ENCODE measurements around the gene TMEM219. TPM values are rescaled to one million over a fixed set of nuclear protein-coding genes. Genes with fewer than 3 reads are reported as not detected.
A peak's percentile ranks its signal among the peaks of the same experiment; 100 is the strongest.

TMEM219 gene
- polyA plus RNA-seq, 1 of the 3 experiments (the other 2 are of a cell fraction): 101 TPM

GRCh38 chr16:30004424-30004776 lies 42.5 kb downstream of the TMEM219 start:
- Histone ChIP-seq H4K20me1 (ENCODE audit: insufficient read depth) (no peaks in the 10 kb centered on the region), H3K9me3 (no peaks in the 10 kb centered on the region), H3K36me3 (replicated peaks in 1 of 2; ENCODE audit: control insufficient read depth in 1 of 2, insufficient read depth in 2 of 2, low read length in 1 of 2) (peaks cover 3 to 14% of the 10 kb centered on the region in 2 experiments), H3K27ac (ENCODE audit: low read depth in 2 of 2, low read length in 1 of 2) (no peak overlapping the region), H3K9me2 (no peaks in the 10 kb centered on the region), H3K4me3 (ENCODE audit: low read depth in 2 of 2, low read length in 1 of 2) (no peak overlapping the region), H3K27me3 (ENCODE audit: insufficient read depth) (no peaks in the 10 kb centered on the region), H3K79me2 (ENCODE audit: insufficient read depth) (no peaks in the 10 kb centered on the region; the same call in 1 of the 2 replicates), H3F3A (replicated peaks; ENCODE audit: insufficient read depth) (no peaks in the 10 kb centered on the region), H3K9ac (no peak overlapping the region), H3K4me1 (ENCODE audit: control insufficient read depth in 1 of 2, insufficient read depth in 2 of 2, low read depth in 1 of 2, low read length in 1 of 2) (no peaks in the 10 kb centered on the region), H2AFZ (ENCODE audit: low read depth) (no peak overlapping the region), H3K4me2 (no peak overlapping the region)
- peak; percentile 49 for DNase-seq
- no CpG with 5 or more reads among the region's 19 CpGs for WGBS (ENCODE audit: low lambda C conversion rate)
- no peak for TF ChIP-seq NRF1 (IDR thresholded peaks at IDR 0.05; ENCODE audit: low read depth, low read length)
- TF ChIP-seq RAD21 (IDR thresholded peaks at IDR 0.05; ENCODE audit: low read length): no peak
- no peak for TF ChIP-seq GATA2 (CRISPR knock-in tag; IDR thresholded peaks at IDR 0.05)
- no peak for TF ChIP-seq USF1 (IDR thresholded peaks at IDR 0.05; ENCODE audit: borderline replicate concordance, low read depth)
- TF ChIP-seq RXRA (IDR thresholded peaks at IDR 0.05; ENCODE audit: borderline replicate concordance, low read depth): no peak
- ChIA-PET CTCF (interaction anchor here (0.9 to 4.7 kb wide), 9 partner anchors 27 to 185 kb away, joined by 3 to 41 read pairs (median 4); partner anchors contain the start of genes SEZ6L2, TAOK2 and TLCD3B), POLR2A (no interaction called here)

GRCh38 chr16:30004811-30005242 lies 42.9 kb downstream of the TMEM219 start:
- Histone ChIP-seq H4K20me1 (ENCODE audit: insufficient read depth) (no peaks in the 10 kb centered on the region), H3K4me2 (no peak overlapping the region), H3K27me3 (ENCODE audit: insufficient read depth) (no peaks in the 10 kb centered on the region), H2AFZ (ENCODE audit: low read depth) (no peak overlapping the region), H3K4me3 (ENCODE audit: low read depth in 2 of 2, low read length in 1 of 2) (no peak overlapping the region), H3K27ac (ENCODE audit: low read depth in 2 of 2, low read length in 1 of 2) (no peak overlapping the region), H3K79me2 (ENCODE audit: insufficient read depth) (no peaks in the 10 kb centered on the region; the same call in 1 of the 2 replicates), H3K9me2 (no peaks in the 10 kb centered on the region), H3K9me3 (no peaks in the 10 kb centered on the region), H3K4me1 (ENCODE audit: control insufficient read depth in 1 of 2, insufficient read depth in 2 of 2, low read depth in 1 of 2, low read length in 1 of 2) (no peaks in the 10 kb centered on the region), H3K36me3 (replicated peaks in 1 of 2; ENCODE audit: control insufficient read depth in 1 of 2, insufficient read depth in 2 of 2, low read length in 1 of 2) (peaks cover 0 to 14% of the 10 kb centered on the region in 2 experiments), H3F3A (replicated peaks; ENCODE audit: insufficient read depth) (no peaks in the 10 kb centered on the region), H3K9ac (no peak overlapping the region)
- peak; percentile 46 for DNase-seq
- WGBS (ENCODE audit: low lambda C conversion rate): 63% methylated on average over 4 of the region's 11 CpGs
- CTCF ChIA-PET: interaction anchor here (0.9 to 4.7 kb wide), 20 partner anchors 8 to 185 kb away, joined by 3 to 41 read pairs (median 4); partner anchors contain the start of genes INO80E, SEZ6L2, TAOK2 and TMEM219
- POLR2A ChIA-PET: interaction anchor here (0.6 kb wide), 1 partner anchor 208 kb away, joined by 5 read pairs; no protein-coding TSS in a partner anchor
- TF ChIP-seq RAD21 (IDR thresholded peaks at IDR 0.05; ENCODE audit: low read length) (no peak), YY1 (IDR thresholded peaks at IDR 0.05; ENCODE audit: low read depth) (no peak), FOXJ3 (CRISPR knock-in tag; IDR thresholded peaks at IDR 0.05) (no peak), MXI1 (IDR thresholded peaks at IDR 0.05; ENCODE audit: low read depth, low read length) (no peak), MEF2A (IDR thresholded peaks at IDR 0.05; ENCODE audit: borderline replicate concordance, low read depth) (no peak), USF1 (IDR thresholded peaks at IDR 0.05; ENCODE audit: borderline replicate concordance, low read depth) (no peak), GABPA (IDR thresholded peaks at IDR 0.05; ENCODE audit: low read depth) (no peak), REST (IDR thresholded peaks at IDR 0.05; ENCODE audit: low read depth, low read length) (no peak), POLR2AphosphoS5 (IDR thresholded peaks at IDR 0.05; ENCODE audit: low read depth, low read length) (no peak), ZBTB33 (IDR thresholded peaks at IDR 0.05; ENCODE audit: borderline replicate concordance, low read depth) (no peak), FOSL2 (IDR thresholded peaks at IDR 0.05; ENCODE audit: borderline replicate concordance, low read depth) (no peak), MAX (IDR thresholded peaks at IDR 0.05; ENCODE audit: low read depth) (no peak), CHD2 (IDR thresholded peaks at IDR 0.05; ENCODE audit: low read length, partially characterized antibody) (no peak), EP300 (IDR thresholded peaks at IDR 0.05; ENCODE audit: borderline replicate concordance in 1 of 2, low read depth in 1 of 2, low read length in 1 of 2) (no peak), EZH2phosphoT487 (IDR thresholded peaks at IDR 0.05; ENCODE audit: borderline replicate concordance, low read depth) (no peak)

Measured in SK-N-SH (cell line).